Neural cell (in vitro differentiated cells): ENCODE measurements around the gene KIZ. TPM values are rescaled to one million over a fixed set of nuclear protein-coding genes. Genes with fewer than 3 reads are reported as not detected.

Experiments used
- H2AFZ ChIP-seq: fragments of 200-600, 300-800 bp; sonication (generic), shearing (Covaris generic); 2 replicates; pipeline ENCODE4 v1.6.0; 2014; ENCODE audit warnings: low read depth, mild to moderate bottlenecking, antibody characterized with exemption, low read length, moderate library complexity
- H3F3A ChIP-seq: fragments of 200-600 bp; shearing (Covaris generic); 2 replicates; pipeline ENCODE4 v1.6.1; 2016; ENCODE audit warnings: mild to moderate bottlenecking, moderate library complexity, mixed read lengths, antibody characterized with exemption, low read length; ENCODE audit not compliant: insufficient read depth, poor library complexity, severe bottlenecking
- H3K27ac ChIP-seq: fragments of 200-600, 300-800 bp; sonication (generic), shearing (Covaris generic); 2 replicates; pipeline ENCODE4 v1.5.1; 2014; ENCODE audit warnings: mild to moderate bottlenecking, low read length, moderate library complexity
- H3K27me3 ChIP-seq: fragments of 300-800, 200-600 bp; sonication (generic), shearing (Covaris generic); 2 replicates; pipeline ENCODE4 v1.6.0; 2014; ENCODE audit warnings: mild to moderate bottlenecking, low read depth, low read length, moderate library complexity; ENCODE audit not compliant: insufficient read depth
- H3K36me3 ChIP-seq: fragments of 300-800, 200-600 bp; sonication (generic), shearing (Covaris generic); 2 replicates; pipeline ENCODE4 v1.5.1; 2014; ENCODE audit warnings: mild to moderate bottlenecking, antibody characterized with exemption, low read length, moderate library complexity; ENCODE audit not compliant: insufficient read depth
- H3K4me2 ChIP-seq: fragments of 300-800, 200-600 bp; sonication (generic), shearing (Covaris generic); 2 replicates; pipeline ENCODE4 v1.6.0; 2014; ENCODE audit warnings: mild to moderate bottlenecking, low read length
- H3K4me3 ChIP-seq: fragments of 300-800, 200-600 bp; sonication (generic), shearing (Covaris generic); 2 replicates; pipeline ENCODE4 v1.5.1; 2014; ENCODE audit warnings: mild to moderate bottlenecking, low read length, moderate library complexity
- H3K79me2 ChIP-seq: fragments of 200-600 bp; shearing (Covaris generic); replicated peaks from 2 replicates; pipeline ENCODE4 v1.6.0; 2014; ENCODE audit warnings: mild to moderate bottlenecking, low read length, moderate library complexity; ENCODE audit not compliant: insufficient read depth
- H3K9ac ChIP-seq: fragments of 300-800, 200-600 bp; sonication (generic), shearing (Covaris generic); 2 replicates; pipeline ENCODE4 v1.6.1; 2016; ENCODE audit warnings: mild to moderate bottlenecking, low read length, mixed read lengths
- H3K9me2 ChIP-seq: fragments of 200-600 bp; shearing (Covaris generic); 2 replicates; pipeline ENCODE4 v1.6.1; 2016; ENCODE audit warnings: mild to moderate bottlenecking, low read length, mixed read lengths; ENCODE audit not compliant: insufficient read depth
- H3K9me3 ChIP-seq: fragments of 200-600, 300-800 bp; sonication (generic), shearing (Covaris generic); 2 replicates; pipeline ENCODE4 v1.6.1; 2016; ENCODE audit warnings: mild to moderate bottlenecking, mixed run types, low read length, moderate library complexity, mixed read lengths
- H4K20me1 ChIP-seq: fragments of 200-600 bp; shearing (Covaris generic); 2 replicates; pipeline ENCODE4 v1.6.1; 2016; ENCODE audit warnings: mild to moderate bottlenecking, mixed run types; ENCODE audit not compliant: insufficient read depth
- EZH2 ChIP-seq: fragments of 200-600, 300-800 bp; shearing (Covaris generic), sonication (generic); IDR thresholded peaks from 2 replicates; pipeline ENCODE4 v1.6.1; 2014; ENCODE audit warnings: antibody characterized with exemption, low read length, borderline replicate concordance, mild to moderate bottlenecking; ENCODE audit not compliant: insufficient read depth, poor library complexity, severe bottlenecking
- MXI1 ChIP-seq: fragments of 450-650 bp; conservative IDR thresholded peaks from 2 replicates; pipeline ENCODE4 v1.6.1; 2014; ENCODE audit warnings: antibody characterized with exemption, mild to moderate bottlenecking; ENCODE audit not compliant: poor library complexity, severe bottlenecking
- POLR2AphosphoS5 ChIP-seq: IDR thresholded peaks from 2 replicates; pipeline ENCODE4 v1.6.1; 2012
- RAD21 ChIP-seq: fragments of 450-650 bp; conservative IDR thresholded peaks from 2 replicates; pipeline ENCODE4 v1.6.1; 2014; ENCODE audit warnings: antibody characterized with exemption, mild to moderate bottlenecking, moderate library complexity
- REST ChIP-seq: IDR thresholded peaks from 2 replicates; pipeline ENCODE4 v1.6.1; 2012; ENCODE audit warnings: borderline replicate concordance
- SMC3 ChIP-seq: fragments of 450-650 bp; conservative IDR thresholded peaks from 2 replicates; pipeline ENCODE4 v1.6.1; 2014; ENCODE audit warnings: antibody characterized with exemption, mild to moderate bottlenecking, moderate library complexity; ENCODE audit not compliant: poor library complexity
- TAF1 ChIP-seq: IDR thresholded peaks from 2 replicates; pipeline ENCODE4 v1.6.1; 2012; ENCODE audit warnings: low read depth
- polyA plus RNA-seq: library from polyadenylated mRNA; depleted of rRNA; stranded (reverse); fragments of >200 nt; gene quantifications from 2 replicates; pipeline ENCODE4 v1.2.3, GENCODE V29; 2014
- TF ChIP-seq, protein P1 (sequence below): fragments of 450-650 bp; IDR thresholded peaks from 2 replicates; pipeline ENCODE4 v1.5.1; 2014; ENCODE audit warnings: antibody characterized with exemption, mild to moderate bottlenecking, moderate library complexity; ENCODE audit not compliant: poor library complexity, severe bottlenecking

The KIZ gene
- polyA plus RNA-seq, 1 donor from 2014 or later: 3.6 TPM

DNA sequence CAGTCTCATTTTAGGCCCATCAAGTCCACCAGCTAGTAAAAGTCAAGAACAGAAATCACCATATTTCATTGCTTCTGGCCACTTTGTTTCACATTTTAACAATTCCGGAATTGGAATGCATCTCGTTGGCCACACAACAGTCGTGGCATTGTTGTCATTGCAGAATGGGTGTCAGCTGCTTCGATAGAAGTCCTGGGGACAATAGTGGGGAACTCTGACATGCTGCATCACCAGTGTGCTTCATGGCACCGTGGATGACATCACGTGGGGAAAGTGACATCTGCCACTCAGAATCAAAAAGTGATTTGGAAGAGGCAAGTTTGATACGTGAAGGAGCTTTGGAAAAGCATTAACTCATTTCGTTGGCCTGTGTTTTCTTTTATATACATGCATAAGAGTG lies 133.5 kb downstream of the KIZ start:
- H3K36me3 ChIP-seq: no peaks in the 10 kb centered on the region
- no peaks in the 10 kb centered on the region for H3K79me2 ChIP-seq
- H3K27me3 ChIP-seq: no peaks in the 10 kb centered on the region
- H3F3A ChIP-seq: no peaks in the 10 kb centered on the region
- no peak overlapping the region for H3K27ac ChIP-seq
- H2AFZ ChIP-seq: no peak overlapping the region
- H3K9me2 ChIP-seq: no peaks in the 10 kb centered on the region
- H4K20me1 ChIP-seq: no peaks in the 10 kb centered on the region
- no peak overlapping the region for H3K9ac ChIP-seq
- H3K4me2 ChIP-seq: no peak overlapping the region
- no peak overlapping the region for H3K4me3 ChIP-seq
- TF ChIP-seq EZH2 (no peak), POLR2AphosphoS5 (no peak), REST (no peak)
- H3K9me3 ChIP-seq: no peaks in the 10 kb centered on the region

- H3K9me2 ChIP-seq: no peaks in the 10 kb centered on the region
- H3K9ac ChIP-seq: no peak overlapping the region
- H3K4me2 ChIP-seq: no peak overlapping the region
- no peaks in the 10 kb centered on the region for H3K9me3 ChIP-seq
- no peaks in the 10 kb centered on the region for H3K79me2 ChIP-seq
- no peaks in the 10 kb centered on the region for H3F3A ChIP-seq
- no peaks in the 10 kb centered on the region for H3K27me3 ChIP-seq
- no peaks in the 10 kb centered on the region for H4K20me1 ChIP-seq
- no peak overlapping the region for H2AFZ ChIP-seq
- TF ChIP-seq REST (no peak), MXI1 (no peak), POLR2AphosphoS5 (no peak)
- no peaks in the 10 kb centered on the region for H3K36me3 ChIP-seq
- H3K27ac ChIP-seq: no peak overlapping the region
- H3K4me3 ChIP-seq: no peak overlapping the region
Measured at GRCh38 chr20:21262812-21263211, 136.9 kb downstream of the KIZ start.

GRCh38 chr20:21265261-21266190 lies 139.6 kb downstream of the KIZ start:
- Histone ChIP-seq H3K9ac (no peak overlapping the region), H3K4me2 (no peak overlapping the region), H3K9me3 (no peaks in the 10 kb centered on the region), H4K20me1 (no peaks in the 10 kb centered on the region), H3K4me3 (no peak overlapping the region), H3K27ac (no peak overlapping the region), H2AFZ (no peak overlapping the region), H3K36me3 (no peaks in the 10 kb centered on the region), H3F3A (no peaks in the 10 kb centered on the region), H3K9me2 (no peaks in the 10 kb centered on the region), H3K27me3 (no peaks in the 10 kb centered on the region), H3K79me2 (no peaks in the 10 kb centered on the region)
- TF ChIP-seq TAF1 (no peak), SMC3 (no peak), POLR2AphosphoS5 (no peak), MXI1 (no peak), REST (no peak), RAD21 (no peak)
- TF ChIP-seq, protein P1, sequence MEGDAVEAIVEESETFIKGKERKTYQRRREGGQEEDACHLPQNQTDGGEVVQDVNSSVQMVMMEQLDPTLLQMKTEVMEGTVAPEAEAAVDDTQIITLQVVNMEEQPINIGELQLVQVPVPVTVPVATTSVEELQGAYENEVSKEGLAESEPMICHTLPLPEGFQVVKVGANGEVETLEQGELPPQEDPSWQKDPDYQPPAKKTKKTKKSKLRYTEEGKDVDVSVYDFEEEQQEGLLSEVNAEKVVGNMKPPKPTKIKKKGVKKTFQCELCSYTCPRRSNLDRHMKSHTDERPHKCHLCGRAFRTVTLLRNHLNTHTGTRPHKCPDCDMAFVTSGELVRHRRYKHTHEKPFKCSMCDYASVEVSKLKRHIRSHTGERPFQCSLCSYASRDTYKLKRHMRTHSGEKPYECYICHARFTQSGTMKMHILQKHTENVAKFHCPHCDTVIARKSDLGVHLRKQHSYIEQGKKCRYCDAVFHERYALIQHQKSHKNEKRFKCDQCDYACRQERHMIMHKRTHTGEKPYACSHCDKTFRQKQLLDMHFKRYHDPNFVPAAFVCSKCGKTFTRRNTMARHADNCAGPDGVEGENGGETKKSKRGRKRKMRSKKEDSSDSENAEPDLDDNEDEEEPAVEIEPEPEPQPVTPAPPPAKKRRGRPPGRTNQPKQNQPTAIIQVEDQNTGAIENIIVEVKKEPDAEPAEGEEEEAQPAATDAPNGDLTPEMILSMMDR: no peak
